ENCODE results near the gene E2F8.

DNA sequence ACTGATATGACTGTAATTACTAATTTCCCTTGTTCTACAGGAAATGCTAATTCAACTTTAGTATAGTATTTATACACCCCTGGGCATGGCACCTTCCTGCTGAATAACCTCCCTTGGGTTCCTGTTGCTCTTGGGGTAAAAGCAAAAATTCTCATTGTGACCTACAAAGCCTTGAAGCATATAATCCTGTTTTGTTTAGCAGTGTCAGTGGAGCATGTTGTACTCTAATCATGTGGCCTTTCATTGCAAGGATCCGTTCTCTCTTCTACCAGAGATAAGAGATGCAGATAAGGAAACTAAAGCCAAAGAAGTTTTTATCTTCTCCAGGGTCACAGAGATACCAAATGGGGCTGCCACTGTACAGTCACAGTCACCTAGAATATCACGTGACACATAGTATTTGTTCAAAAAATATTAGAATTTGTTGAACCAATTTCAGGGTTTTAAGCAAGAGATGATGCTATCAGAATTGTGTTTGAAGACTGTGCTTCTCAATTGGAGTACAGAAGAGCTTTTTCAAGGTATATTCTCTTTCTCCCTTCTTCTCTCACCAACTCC lies 64.0 kb downstream of the E2F8 start:
- no peak for TF ChIP-seq EZH2phosphoT487 (conservative IDR thresholded peaks at IDR 0.05; ENCODE audit: low read length)
- TF ChIP-seq, protein P1, sequence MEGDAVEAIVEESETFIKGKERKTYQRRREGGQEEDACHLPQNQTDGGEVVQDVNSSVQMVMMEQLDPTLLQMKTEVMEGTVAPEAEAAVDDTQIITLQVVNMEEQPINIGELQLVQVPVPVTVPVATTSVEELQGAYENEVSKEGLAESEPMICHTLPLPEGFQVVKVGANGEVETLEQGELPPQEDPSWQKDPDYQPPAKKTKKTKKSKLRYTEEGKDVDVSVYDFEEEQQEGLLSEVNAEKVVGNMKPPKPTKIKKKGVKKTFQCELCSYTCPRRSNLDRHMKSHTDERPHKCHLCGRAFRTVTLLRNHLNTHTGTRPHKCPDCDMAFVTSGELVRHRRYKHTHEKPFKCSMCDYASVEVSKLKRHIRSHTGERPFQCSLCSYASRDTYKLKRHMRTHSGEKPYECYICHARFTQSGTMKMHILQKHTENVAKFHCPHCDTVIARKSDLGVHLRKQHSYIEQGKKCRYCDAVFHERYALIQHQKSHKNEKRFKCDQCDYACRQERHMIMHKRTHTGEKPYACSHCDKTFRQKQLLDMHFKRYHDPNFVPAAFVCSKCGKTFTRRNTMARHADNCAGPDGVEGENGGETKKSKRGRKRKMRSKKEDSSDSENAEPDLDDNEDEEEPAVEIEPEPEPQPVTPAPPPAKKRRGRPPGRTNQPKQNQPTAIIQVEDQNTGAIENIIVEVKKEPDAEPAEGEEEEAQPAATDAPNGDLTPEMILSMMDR (IDR thresholded peaks at IDR 0.05; ENCODE audit: insufficient read depth, low read length, poor library complexity, severe bottlenecking), result no peak

Measured in SU-DHL-6 (cell line).